Measurements from ENCODE around the gene ATP10A.

The ATP10A gene

DNA sequence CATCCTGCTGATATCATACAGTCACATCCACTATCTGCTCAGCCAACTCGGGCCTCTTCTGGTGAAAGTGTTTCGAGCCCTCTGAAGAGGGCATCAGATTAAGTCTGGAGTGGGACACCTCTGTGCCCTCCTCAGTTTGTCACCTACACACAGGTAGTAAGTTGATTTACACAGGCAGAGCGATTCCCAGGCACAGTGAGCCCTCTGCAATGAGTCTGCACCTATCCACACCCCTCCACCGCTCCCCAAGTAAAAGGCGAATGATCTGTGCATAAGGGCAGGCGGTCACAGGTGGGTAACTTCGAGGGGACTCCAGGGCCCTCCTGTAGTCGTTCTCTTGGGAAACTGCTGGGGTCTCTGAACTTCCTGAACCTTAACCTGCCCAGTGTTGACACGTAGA, 152.0 kb downstream of the ATP10A start:
- H3K27me3 ChIP-seq (ENCODE audit: insufficient read depth, low read depth): no peaks in the 10 kb centered on the region
- no peaks in the 10 kb centered on the region for H4K20me1 ChIP-seq (ENCODE audit: insufficient read depth)
- H3K36me3 ChIP-seq (ENCODE audit: insufficient read depth): no peaks in the 10 kb centered on the region
- H3K79me2 ChIP-seq (ENCODE audit: insufficient read depth, low read depth): no peaks in the 10 kb centered on the region
- H3K9ac ChIP-seq: no peak overlapping the region
- H2AFZ ChIP-seq (ENCODE audit: low read depth): no peak overlapping the region
- no peak overlapping the region for H3K27ac ChIP-seq
- H3K4me3 ChIP-seq (IDR thresholded peaks at IDR 0.05; ENCODE audit: insufficient read depth, low read depth, low read length): no peak overlapping the region
- no peaks in the 10 kb centered on the region for H3K4me1 ChIP-seq (ENCODE audit: low read depth, poor library complexity, severe bottlenecking)
- TF ChIP-seq, protein P1, sequence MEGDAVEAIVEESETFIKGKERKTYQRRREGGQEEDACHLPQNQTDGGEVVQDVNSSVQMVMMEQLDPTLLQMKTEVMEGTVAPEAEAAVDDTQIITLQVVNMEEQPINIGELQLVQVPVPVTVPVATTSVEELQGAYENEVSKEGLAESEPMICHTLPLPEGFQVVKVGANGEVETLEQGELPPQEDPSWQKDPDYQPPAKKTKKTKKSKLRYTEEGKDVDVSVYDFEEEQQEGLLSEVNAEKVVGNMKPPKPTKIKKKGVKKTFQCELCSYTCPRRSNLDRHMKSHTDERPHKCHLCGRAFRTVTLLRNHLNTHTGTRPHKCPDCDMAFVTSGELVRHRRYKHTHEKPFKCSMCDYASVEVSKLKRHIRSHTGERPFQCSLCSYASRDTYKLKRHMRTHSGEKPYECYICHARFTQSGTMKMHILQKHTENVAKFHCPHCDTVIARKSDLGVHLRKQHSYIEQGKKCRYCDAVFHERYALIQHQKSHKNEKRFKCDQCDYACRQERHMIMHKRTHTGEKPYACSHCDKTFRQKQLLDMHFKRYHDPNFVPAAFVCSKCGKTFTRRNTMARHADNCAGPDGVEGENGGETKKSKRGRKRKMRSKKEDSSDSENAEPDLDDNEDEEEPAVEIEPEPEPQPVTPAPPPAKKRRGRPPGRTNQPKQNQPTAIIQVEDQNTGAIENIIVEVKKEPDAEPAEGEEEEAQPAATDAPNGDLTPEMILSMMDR (conservative IDR thresholded peaks at IDR 0.05; ENCODE audit: low read depth, low read length): no peak
- no peak overlapping the region for H3K4me2 ChIP-seq

DNA sequence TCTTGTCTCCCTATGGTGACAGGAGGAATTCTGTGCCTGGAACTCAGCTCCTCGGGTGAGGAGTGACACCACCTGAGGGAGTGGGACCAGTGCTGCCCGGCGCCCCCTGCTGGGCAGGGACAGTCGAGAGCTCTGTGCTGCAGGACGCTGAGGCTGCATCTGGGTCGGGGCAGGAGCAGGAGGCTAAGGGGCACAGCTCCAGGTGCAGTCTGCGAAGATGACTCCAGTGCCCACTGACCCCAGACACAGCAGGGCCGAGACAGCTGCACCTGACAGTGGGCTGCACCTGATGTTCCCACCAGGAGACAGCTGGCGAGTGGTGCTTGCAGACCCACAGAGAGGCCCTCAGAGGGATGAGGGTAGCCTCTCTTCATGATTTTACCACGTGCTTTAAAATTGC, 152.9 kb downstream of the ATP10A start:
- no peaks in the 10 kb centered on the region for H3K36me3 ChIP-seq (ENCODE audit: insufficient read depth)
- H4K20me1 ChIP-seq (ENCODE audit: insufficient read depth): no peaks in the 10 kb centered on the region
- no peak overlapping the region for H3K4me2 ChIP-seq
- no peak overlapping the region for H3K9ac ChIP-seq
- TF ChIP-seq, protein P1 (conservative IDR thresholded peaks at IDR 0.05; ENCODE audit: low read depth, low read length): no peak
- H3K27me3 ChIP-seq (ENCODE audit: insufficient read depth, low read depth): no peaks in the 10 kb centered on the region
- no peak overlapping the region for H3K4me3 ChIP-seq (IDR thresholded peaks at IDR 0.05; ENCODE audit: insufficient read depth, low read depth, low read length)
- H3K27ac ChIP-seq: no peak overlapping the region
- no peaks in the 10 kb centered on the region for H3K4me1 ChIP-seq (ENCODE audit: low read depth, poor library complexity, severe bottlenecking)
- no peaks in the 10 kb centered on the region for H3K79me2 ChIP-seq (ENCODE audit: insufficient read depth, low read depth)
- H2AFZ ChIP-seq (ENCODE audit: low read depth): no peak overlapping the region

DNA sequence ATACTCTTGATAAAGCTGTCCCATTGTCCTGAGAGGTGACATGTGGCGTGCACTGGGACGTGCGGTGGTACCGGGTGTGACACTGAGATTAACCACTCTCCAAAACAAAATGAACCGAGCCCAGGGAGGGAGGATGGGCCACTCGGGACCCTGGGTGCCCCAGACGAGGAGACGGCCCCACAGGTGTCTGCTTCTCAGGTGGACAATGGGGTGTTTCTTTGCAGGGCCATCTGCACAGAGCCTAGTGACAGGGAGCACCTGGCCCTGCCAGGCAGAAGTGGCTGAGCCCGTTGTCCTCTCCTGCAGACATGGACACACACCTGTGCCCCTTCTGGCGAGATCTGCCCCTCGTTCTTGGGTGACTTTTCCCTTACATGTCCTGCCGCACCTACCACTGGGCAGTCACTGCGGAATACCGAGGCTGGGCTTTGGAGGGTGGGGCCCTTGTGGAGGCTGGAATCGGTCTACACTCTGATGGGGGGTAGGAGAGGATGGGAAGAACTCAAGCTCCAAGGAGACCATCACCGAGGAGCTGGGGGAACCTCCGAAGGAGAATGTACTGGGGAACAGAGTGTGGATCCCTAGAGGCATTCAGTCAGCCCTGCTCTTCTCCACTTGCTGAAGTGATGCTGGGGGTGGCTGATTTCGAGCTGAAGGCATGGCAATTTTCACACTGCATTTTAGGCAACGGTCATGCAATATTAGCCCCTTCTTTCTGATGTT, 153.5 kb downstream of the ATP10A start:
- TF ChIP-seq, protein P1 (conservative IDR thresholded peaks at IDR 0.05; ENCODE audit: low read depth, low read length): no peak
- Histone ChIP-seq H3K4me2 (no peak overlapping the region), H3K36me3 (ENCODE audit: insufficient read depth) (no peaks in the 10 kb centered on the region), H3K4me1 (ENCODE audit: low read depth, poor library complexity, severe bottlenecking) (no peaks in the 10 kb centered on the region), H3K27ac (no peak overlapping the region), H3K79me2 (ENCODE audit: insufficient read depth, low read depth) (no peaks in the 10 kb centered on the region), H4K20me1 (ENCODE audit: insufficient read depth) (no peaks in the 10 kb centered on the region), H3K4me3 (IDR thresholded peaks at IDR 0.05; ENCODE audit: insufficient read depth, low read depth, low read length) (no peak overlapping the region), H2AFZ (ENCODE audit: low read depth) (no peak overlapping the region), H3K9ac (no peak overlapping the region), H3K27me3 (ENCODE audit: insufficient read depth, low read depth) (no peaks in the 10 kb centered on the region)

DNA sequence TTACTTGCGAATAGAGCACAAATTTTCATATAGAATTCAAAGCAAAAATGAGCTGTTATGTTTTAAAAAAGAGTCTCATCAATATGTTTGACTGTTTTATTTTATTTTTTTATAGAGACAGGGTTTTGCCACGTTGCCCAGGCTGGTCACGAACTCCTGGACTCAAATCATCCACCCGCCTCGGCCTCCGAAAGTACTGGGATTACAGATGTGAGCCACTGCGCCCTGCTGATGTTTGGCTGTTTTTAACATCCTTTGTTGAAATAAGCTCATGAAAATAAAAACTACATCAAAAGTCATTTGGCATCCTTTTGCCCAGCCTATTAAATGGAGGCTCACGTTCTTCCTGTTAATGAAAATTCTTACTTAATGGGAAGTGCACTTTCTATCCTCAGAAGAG, 154.7 kb downstream of the ATP10A start:
- Histone ChIP-seq H3K4me3 (IDR thresholded peaks at IDR 0.05; ENCODE audit: insufficient read depth, low read depth, low read length) (no peak overlapping the region), H3K27ac (no peak overlapping the region), H3K4me2 (no peak overlapping the region), H3K79me2 (ENCODE audit: insufficient read depth, low read depth) (no peaks in the 10 kb centered on the region), H3K27me3 (ENCODE audit: insufficient read depth, low read depth) (no peaks in the 10 kb centered on the region), H2AFZ (ENCODE audit: low read depth) (no peak overlapping the region), H3K4me1 (ENCODE audit: low read depth, poor library complexity, severe bottlenecking) (no peaks in the 10 kb centered on the region), H3K9ac (no peak overlapping the region), H3K36me3 (ENCODE audit: insufficient read depth) (no peaks in the 10 kb centered on the region), H4K20me1 (ENCODE audit: insufficient read depth) (no peaks in the 10 kb centered on the region)
- TF ChIP-seq, protein P1 (conservative IDR thresholded peaks at IDR 0.05; ENCODE audit: low read depth, low read length): no peak
